Thoracic aorta (tissue), 2 donors: ENCODE results near the gene IPO11. TPM values are rescaled to one million over a fixed set of nuclear protein-coding genes. Genes with fewer than 3 reads are reported as not detected.

ENCODE experiments used
- ATAC-seq: fragments of 150-250 bp; one replicate; pipeline ENCODE4 v1.8.0; 2017; ENCODE audit warnings: low read depth; ENCODE audit not compliant: insufficient number of reproducible peaks, low FRiP score
- DNase-seq: peaks from one replicate; pipeline ENCODE4 v3.0.0-alpha.2; 2020; ENCODE audit warnings: low spot score
- H3K27ac ChIP-seq, 2 donors: fragments of 200-600 bp; sonication (generic); 1 replicate in 1 of 2; 2 replicates in 1 of 2; pipeline ENCODE4 v1.5.1; 2016; ENCODE audit warnings: mild to moderate bottlenecking in 2 of 2, moderate library complexity in 2 of 2
- H3K27me3 ChIP-seq: fragments of 200-600 bp; sonication (generic); replicated peaks from 2 replicates; pipeline ENCODE4 v1.6.0; 2016; ENCODE audit warnings: mild to moderate bottlenecking; ENCODE audit not compliant: insufficient read depth
- H3K36me3 ChIP-seq: fragments of 200-600 bp; sonication (generic); one replicate; pipeline ENCODE4 v1.5.1; 2016
- H3K4me1 ChIP-seq, 2 donors: fragments of 200-600 bp; sonication (generic); 1 replicate in 1 of 2; 2 replicates in 1 of 2; pipeline versions ENCODE4 v1.5.1 to v1.6.0; 2016; ENCODE audit warnings: low read depth in 2 of 2, mild to moderate bottlenecking in 1 of 2; ENCODE audit not compliant: control insufficient read depth in 1 of 2
- H3K4me3 ChIP-seq: fragments of 200-600 bp; sonication (generic); 2 replicates; pipeline ENCODE4 v1.5.1; 2016; ENCODE audit warnings: mild to moderate bottlenecking
- H3K9me3 ChIP-seq: fragments of 200-600 bp; sonication (generic); 2 replicates; pipeline ENCODE4 v1.5.1; 2016
- CTCF ChIP-seq: fragments of 200-600 bp; sonication (generic); IDR thresholded peaks from one replicate; pipeline ENCODE4 v1.5.1; 2019; ENCODE audit warnings: antibody characterized with exemption
- total RNA-seq, 2 donors: library from RNA; depleted of rRNA; stranded (reverse); fragments of >200 nt; gene quantifications; one replicate each; pipeline versions ENCODE4 v1.1.0 to v1.2.3, GENCODE V29; 2016

IPO11 gene
- total RNA-seq, 2 donors from 2014 or later, result 10.7 to 16.5 TPM

GRCh38 chr5:62486672-62487071 is 74.1 kb downstream of the IPO11 start:
- Histone ChIP-seq H3K27me3 (no peaks in the 10 kb centered on the region), H3K9me3 (no peaks in the 10 kb centered on the region), H3K4me1 (no peaks in the 10 kb centered on the region), H3K27ac (no peak overlapping the region), H3K36me3 (peaks cover 10% of the 10 kb centered on the region), H3K4me3 (no peak overlapping the region)
- no peak for TF ChIP-seq CTCF
- DNase-seq (no peak), ATAC-seq (no peak)

GRCh38 chr5:62488531-62488930 is 76.0 kb downstream of the IPO11 start:
- no peaks in the 10 kb centered on the region for H3K9me3 ChIP-seq
- ATAC-seq (no peak), DNase-seq (no peak)
- H3K27ac ChIP-seq, result no peak overlapping the region
- H3K27me3 ChIP-seq, result no peaks in the 10 kb centered on the region
- H3K4me1 ChIP-seq, result no peaks in the 10 kb centered on the region
- peaks cover 10% of the 10 kb centered on the region for H3K36me3 ChIP-seq
- no peak overlapping the region for H3K4me3 ChIP-seq
- TF ChIP-seq CTCF, result no peak

GRCh38 chr5:62489471-62489870 is 76.9 kb downstream of the IPO11 start:
- no peaks in the 10 kb centered on the region for H3K27me3 ChIP-seq
- no peaks in the 10 kb centered on the region for H3K9me3 ChIP-seq
- H3K36me3 ChIP-seq, result peaks cover 12% of the 10 kb centered on the region
- H3K27ac ChIP-seq, result no peak overlapping the region
- ATAC-seq (no peak), DNase-seq (no peak)
- no peaks in the 10 kb centered on the region for H3K4me1 ChIP-seq
- no peak for TF ChIP-seq CTCF
- H3K4me3 ChIP-seq, result no peak overlapping the region

- Histone ChIP-seq H3K4me1 (no peaks in the 10 kb centered on the region), H3K9me3 (no peaks in the 10 kb centered on the region), H3K27ac (no peak overlapping the region), H3K4me3 (no peak overlapping the region), H3K27me3 (no peaks in the 10 kb centered on the region), H3K36me3 (peaks cover 10% of the 10 kb centered on the region)
- DNase-seq, result no peak
- no peak for ATAC-seq
- TF ChIP-seq CTCF, result no peak
Observed at GRCh38 chr5:62494772-62495171, 82.2 kb downstream of the IPO11 start.

GRCh38 chr5:62496876-62497275 is 84.3 kb downstream of the IPO11 start:
- ATAC-seq (no peak), DNase-seq (no peak)
- no peak for TF ChIP-seq CTCF
- H3K9me3 ChIP-seq, result no peaks in the 10 kb centered on the region
- H3K27me3 ChIP-seq, result no peaks in the 10 kb centered on the region
- no peak overlapping the region for H3K4me3 ChIP-seq
- peaks cover 10% of the 10 kb centered on the region for H3K36me3 ChIP-seq
- H3K4me1 ChIP-seq, result no peaks in the 10 kb centered on the region
- no peak overlapping the region for H3K27ac ChIP-seq
